HG02588 (cell line): ENCODE measurements around the gene ERCC1.
"Not testable (repeated sequence)": the region's sequence is repeated elsewhere in the genome, so short reads cannot be mapped to it uniquely, and the experiment has no call there.

ENCODE experiments used
- ATAC-seq: cut with Tn5 transposase; IDR thresholded peaks from one replicate; pipeline ENCODE4 v1.9.1; 2021; ENCODE audit warnings: mild to moderate bottlenecking, moderate library complexity; ENCODE audit not compliant: unreplicated experiment

Gene ERCC1

GRCh38 chr19:45455707-45456499, 32.2 kb upstream of the ERCC1 start:
- no peak for ATAC-seq

GRCh38 chr19:45451850-45452387, 28.2 kb upstream of the ERCC1 start:
- no peak for ATAC-seq

DNA sequence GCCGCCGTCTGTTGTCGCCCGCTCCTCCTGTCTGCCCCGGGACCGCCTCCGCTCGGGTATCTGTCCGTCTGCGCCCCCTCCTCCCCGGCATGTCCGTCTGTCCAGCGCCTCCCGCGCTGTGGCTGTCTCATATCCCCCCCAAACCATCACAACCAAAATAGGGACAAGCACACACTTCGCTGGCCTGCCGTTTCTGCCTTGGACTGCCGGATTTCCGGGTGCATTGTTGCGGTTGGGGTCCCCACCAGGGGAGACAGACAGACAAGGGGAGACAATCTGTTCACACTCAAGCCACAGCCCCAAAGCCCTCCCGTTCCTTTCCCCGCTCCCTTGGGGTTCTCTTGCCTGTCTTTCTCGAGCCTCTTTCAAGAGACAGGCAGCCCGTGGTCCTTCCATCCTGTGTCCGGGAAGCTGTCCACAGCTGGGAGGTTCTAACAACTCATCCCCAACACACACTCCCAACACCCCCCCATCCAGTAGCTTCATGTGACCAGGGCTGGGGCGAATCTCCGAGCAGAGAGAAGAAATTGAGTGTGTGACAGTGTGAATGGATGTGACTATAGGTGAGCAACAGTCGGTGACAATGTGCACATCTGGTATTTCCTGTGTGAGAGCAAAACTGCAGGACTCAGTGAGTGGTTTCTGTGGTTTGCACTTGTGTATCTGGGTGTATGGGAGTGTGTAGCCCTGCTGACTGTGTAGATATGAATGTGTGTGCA, 27.6 kb upstream of the ERCC1 start:
- ATAC-seq: peak; percentile 26

GRCh38 chr19:45450012-45450333, 26.3 kb upstream of the ERCC1 start:
- no peak for ATAC-seq

- no peak for ATAC-seq
These were observed 25.2 kb upstream of the ERCC1 start for GRCh38 chr19:45448887-45449299.

- no peak for ATAC-seq
These were observed 24.7 kb upstream of the ERCC1 start for GRCh38 chr19:45448425-45448756.

GRCh38 chr19:45446944-45447343, 23.2 kb upstream of the ERCC1 start:
- no peak for ATAC-seq

DNA sequence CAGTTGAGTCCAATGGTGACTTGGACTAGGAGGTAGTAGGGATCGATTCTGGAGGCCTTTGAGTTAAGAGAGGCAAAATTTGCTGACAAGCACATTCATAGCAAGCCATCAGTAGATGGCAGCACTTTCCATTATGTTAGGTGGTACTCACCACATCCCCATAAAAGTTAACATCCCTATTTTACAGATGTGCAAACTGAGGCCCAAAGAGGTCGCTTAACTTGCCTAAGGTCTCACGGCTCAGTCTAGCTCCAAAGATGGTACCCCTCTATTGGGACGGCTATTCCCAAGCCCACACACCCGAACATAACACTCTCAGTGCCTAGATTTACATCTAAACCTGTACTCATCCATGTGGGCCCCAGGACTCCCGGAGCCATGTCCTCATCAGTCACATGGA, 22.6 kb upstream of the ERCC1 start:
- no peak for ATAC-seq

GRCh38 chr19:45445139-45445538, 21.4 kb upstream of the ERCC1 start:
- no peak for ATAC-seq

- ATAC-seq: peak; percentile 40
These were observed 20.8 kb upstream of the ERCC1 start for GRCh38 chr19:45444318-45445041.

GRCh38 chr19:45443462-45444317, 20.0 kb upstream of the ERCC1 start:
- no peak for ATAC-seq

DNA sequence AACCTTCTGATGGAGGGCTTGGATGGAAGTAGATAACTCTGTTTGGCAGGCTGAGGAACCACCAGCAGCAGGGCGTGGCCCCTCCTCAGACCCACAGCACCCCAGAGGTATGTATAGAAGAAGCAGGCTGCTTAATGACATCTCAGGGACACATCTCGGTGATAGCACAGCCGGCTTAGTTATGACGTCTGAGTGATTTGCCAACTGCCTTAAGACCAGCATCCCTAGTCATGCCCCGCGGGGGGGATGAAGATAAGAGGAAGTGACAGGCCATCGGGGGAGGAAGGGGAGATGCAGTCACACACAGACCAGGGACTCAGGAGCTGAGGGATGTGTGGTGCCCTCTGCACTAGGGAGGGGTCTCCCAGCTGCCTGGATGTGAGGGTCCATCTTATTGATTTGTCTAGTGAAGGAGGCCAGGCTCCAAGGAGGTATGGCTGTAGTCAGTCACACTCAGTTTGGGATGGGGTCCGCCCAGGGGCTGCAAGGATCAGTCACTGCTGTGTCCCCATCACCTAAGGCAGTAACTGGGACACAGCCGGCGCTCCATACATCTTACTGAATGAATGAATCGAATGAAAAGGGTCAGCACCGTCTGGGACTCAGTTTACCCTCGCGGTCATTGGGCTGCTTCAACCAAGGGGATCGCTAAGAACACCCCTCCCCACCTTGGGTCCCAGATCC, 19.2 kb upstream of the ERCC1 start:
- ATAC-seq: no peak

- ATAC-seq: no peak
These were observed 18.7 kb upstream of the ERCC1 start for GRCh38 chr19:45442408-45442777.

DNA sequence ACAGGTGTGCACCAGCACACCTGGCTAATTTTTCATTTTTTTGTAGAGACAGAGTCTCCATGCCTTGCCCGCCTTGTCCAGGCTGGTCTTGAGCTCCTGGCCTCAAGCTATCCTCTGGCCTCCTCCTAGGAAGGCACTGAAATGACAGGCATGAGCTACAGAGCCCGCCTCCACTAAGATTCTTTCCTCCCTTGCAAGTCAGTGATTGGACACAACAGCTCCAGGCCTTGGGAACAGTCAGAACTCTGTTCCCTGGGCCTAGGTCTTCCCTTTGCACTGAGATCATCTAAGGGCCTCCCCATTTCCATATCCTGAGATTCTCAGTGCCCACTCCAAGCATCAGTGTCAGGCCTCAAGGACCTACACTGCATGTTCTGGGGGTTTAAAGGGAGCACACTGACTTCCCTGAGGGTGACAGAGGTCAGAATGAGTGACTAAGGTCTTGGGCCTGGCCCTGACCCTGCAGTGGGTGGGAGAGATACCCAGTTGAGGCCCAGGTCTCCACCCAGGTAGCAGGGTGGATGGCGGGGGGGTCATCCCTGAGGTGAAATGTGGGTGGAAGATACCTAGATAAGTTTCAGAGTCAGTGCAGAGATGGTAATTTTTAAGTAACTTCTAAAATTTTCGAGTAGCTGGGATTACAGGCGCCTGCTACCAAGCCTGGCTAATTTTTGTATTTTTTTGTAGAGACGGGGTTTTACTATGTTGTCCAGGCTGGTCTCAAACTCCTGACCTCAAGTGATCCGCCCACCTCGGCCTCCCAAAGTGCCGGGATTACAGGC, 17.3 kb upstream of the ERCC1 start:
- ATAC-seq: no peak

- ATAC-seq: no peak
These were observed 16.5 kb upstream of the ERCC1 start for GRCh38 chr19:45440259-45440638.

GRCh38 chr19:45439569-45440258, 16.0 kb upstream of the ERCC1 start:
- ATAC-seq: peak; percentile 51

GRCh38 chr19:45439190-45439568, 15.5 kb upstream of the ERCC1 start:
- no peak for ATAC-seq

DNA sequence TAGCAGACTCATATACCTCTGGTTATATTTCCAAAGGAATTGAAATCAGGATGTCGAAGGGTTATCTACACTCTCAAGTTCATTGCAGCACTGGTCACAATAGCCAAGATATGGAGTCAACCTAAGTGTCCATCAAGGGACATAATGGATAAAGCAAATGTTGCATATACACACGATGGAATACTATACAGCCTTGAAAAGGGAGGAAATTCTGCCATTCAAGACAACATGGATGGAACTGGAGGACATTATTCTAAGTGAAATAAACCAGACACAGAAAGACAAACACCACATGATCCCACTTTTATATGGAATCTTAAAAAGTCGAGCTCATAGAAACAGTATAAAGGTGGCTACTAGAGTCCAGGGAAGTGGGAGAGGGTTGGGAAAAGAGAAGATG, 13.6 kb upstream of the ERCC1 start:
- ATAC-seq: no peak

GRCh38 chr19:45432543-45432942, 8.8 kb upstream of the ERCC1 start:
- not testable (repeated sequence) for ATAC-seq
